HG03060 (cell line): ENCODE results near the gene COL21A1.

Experiments
- ATAC-seq: cut with Tn5 transposase; IDR thresholded peaks from one replicate; pipeline ENCODE4 v1.9.1; 2021; ENCODE audit warnings: low read depth, moderate number of reproducible peaks; ENCODE audit not compliant: unreplicated experiment

COL21A1 gene

DNA sequence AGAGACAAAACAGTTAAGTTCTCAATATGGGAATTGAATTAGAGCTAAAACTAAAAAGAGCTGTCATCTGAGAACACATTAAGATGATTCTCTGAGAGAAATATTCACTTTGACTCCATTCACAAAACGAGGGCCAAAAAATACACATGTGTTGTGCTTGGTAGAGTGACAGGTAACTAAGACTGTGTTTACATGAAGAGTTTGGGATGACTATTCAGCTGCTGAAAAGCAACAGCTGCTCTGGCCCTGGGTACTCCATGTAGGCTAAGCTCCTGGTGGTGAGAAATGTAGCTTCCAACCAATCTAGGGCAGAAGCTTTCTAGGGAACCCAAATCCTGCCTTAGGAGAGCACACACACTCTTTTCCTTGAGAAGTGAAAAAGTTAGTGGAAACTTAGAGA is 184.5 kb downstream of the COL21A1 start:
- no peak for ATAC-seq

DNA sequence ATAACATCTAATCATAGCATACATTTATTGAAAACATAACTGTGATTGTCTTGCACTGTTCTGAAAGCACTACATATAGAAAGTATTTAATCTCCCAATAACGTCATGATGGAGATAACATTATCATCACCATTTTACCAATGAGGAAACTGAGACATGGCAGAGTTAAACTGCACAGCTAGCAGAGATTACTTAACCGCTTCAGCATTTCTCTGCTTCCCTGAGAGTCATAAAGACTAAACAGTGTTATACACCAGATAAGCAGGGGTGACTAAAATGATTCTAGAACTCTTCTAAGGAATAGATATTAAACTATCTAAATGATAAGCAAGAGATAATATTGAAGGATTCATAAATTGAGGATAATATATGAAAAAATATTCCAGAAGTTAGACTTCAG is 188.7 kb downstream of the COL21A1 start:
- no peak for ATAC-seq

DNA sequence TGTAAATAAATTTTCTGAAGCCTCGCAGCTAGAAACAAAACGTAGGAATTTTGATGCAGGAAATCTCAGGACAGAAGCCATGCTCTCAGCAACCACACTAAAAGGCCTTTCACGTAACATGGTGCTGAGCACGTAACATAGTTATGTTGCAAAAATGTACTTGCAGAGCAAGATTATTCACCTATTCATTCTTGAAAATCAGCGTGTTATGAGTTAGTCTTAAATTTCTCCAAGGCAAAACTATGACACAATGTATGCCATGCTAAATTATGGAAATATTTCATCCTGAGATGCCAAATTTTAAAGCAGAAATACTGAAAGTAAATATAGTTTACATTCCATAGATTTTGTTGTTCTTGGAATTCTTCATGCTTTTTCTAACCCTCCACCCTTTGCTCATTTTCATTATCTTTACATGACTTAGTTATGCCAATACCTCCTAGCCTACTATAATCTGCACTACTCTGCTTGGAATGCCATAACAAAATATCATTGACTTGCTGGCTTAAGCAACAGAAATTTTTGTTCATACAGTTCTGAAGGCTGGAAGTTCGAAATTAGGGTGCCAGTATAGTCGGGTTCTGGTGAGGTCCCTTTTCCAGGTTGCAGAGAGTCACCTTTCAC is 192.2 kb downstream of the COL21A1 start:
- no peak for ATAC-seq

DNA sequence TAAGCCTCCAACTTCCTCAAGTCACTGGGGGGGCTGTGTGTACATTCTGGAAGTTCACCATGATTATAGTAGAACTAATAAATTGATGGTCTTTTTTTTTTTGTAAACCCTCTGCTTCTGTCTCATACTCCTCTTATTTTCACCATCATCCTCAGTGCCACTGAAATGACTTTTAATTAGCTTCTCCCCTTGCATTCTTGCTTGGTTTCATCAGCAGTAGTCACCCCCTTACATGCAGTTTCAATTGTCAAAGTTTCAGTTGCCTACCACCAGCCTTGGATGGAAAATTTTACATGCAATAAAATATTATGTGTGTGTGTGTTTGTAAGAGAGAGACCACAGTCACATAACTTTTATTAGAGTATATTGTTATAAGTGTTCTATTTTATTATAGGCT is 196.2 kb downstream of the COL21A1 start:
- no peak for ATAC-seq

DNA sequence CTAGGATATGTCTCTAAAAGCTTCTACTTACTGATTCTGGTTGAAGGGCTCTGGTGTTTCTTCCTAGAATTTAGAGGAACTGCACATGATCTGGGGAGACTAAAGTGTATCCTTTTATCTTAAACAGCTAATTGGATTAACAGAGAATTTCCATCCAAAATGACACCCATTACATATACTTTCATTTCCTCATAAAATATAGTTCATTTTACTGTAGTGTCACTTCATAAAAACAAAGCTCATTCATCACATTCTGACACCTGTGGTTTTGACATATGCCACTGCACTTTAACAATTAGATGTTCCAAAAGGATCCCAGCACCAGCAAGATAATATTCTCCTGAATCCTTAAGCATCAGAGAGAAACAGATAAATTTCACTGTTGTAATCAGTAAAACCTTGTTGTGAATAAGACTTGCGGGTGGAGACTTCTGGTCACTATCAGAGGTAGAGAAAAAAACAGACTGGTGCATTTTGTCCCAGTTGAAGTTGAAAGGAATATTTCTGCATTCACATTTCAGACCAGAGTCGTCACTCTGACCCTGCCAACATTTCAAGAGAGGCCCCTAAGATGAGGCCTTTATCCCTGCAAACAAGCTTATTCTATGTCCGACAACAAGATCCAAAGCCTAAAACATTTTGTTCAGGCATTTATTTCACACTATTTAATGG is 196.7 kb downstream of the COL21A1 start:
- ATAC-seq = no peak

DNA sequence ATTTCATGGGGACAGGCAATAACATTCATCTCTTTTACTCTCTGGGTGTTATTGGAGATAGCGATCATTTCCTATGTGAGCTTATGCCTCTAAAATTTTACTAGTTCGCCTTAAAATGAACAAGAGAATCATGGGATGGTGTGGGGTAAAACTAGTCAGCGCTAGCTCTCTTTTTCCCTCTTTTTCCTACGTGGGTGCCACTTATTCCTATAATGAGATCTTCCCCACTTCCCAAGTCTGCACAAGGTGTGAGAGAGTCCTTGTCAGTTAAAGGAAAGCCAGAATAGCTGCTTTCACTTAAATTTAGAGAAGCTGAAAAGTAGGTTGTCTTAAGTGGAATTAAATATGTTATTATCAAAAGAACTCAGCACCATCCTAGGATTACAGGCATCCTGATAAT is 198.8 kb downstream of the COL21A1 start:
- no peak for ATAC-seq

DNA sequence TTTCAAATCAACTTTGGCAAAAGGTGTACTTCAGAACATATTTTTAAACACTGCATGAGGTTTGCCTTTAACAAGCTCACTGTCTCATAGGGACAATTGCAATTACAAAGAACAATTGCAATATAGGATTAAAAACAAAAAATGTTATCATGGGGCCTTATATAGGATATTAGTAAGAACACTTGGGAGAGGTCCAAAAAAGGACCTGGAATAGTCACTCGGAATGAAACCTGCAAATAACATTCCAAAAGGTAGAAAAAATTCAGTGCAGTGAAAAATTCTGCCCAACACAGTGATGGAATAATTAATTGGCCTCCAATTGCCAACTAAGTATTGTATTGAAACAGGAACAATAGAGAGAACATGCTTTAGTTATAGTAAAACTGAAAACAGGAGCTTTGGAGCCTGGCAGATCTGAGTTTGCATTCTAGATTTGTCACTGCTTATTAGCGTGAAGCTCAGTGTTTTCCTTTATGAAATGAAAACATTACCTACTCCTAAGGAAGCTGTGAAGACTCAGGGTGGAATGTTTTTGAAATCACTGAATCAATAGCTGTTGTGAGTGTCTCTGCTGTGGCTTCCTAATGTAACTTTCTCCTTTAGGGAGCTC is 199.3 kb downstream of the COL21A1 start:
- no peak for ATAC-seq

DNA sequence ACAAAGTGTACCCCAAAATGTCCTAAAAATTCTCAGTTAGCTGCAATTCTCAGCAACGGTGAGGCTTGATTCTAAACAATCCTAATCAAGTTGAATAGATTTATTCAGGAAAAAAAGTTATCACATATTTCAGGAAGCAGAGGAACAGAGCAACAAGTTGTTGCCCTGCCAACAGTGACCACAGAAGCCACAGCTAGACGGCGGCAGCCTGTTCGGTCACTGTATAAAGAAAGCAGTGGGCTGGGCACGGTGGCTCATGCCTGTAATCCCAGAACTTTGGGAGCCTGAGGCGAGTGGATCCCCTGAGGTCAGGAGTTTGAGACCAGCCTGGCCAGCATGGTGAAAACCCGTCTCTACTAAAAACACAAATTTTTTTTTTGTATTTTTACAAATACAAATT is 200.8 kb downstream of the COL21A1 start:
- ATAC-seq = no peak

DNA sequence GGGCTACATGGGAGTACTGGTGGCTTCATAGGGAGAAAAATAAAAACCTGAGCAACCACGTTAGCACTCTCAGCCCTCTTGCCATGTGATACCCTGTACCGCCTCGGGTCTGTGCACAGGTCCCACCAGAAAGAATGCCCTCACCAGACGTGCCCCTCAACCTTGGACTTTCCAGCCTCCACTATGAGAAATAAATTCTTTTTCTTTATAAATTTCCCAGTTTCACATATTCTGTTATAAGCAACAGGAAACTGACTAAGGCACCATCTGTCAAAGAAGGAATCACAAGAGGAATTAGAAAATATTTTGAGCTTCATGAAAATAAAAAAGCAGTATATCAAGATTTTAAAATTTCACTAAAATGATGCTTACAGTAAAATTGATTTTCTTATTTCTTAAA is 203.6 kb downstream of the COL21A1 start:
- ATAC-seq = no peak

DNA sequence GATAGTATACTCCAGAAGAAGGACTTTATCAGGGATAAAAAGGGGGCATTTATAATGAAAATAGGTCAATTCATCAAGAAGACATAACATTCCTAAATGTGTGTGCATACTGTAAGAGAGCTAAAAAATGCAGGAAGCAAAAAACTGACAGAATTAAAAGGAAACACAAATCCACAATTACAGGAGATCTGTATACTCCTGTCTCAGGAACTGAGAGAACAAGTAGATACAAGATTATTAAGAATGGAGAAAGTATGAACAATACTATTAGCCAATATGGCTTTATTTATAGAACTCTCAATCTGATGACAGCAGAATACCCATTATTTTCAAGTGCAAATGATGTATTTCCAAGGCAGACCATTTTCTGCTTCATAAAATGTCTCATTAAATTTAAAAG is 204.3 kb downstream of the COL21A1 start:
- no peak for ATAC-seq

DNA sequence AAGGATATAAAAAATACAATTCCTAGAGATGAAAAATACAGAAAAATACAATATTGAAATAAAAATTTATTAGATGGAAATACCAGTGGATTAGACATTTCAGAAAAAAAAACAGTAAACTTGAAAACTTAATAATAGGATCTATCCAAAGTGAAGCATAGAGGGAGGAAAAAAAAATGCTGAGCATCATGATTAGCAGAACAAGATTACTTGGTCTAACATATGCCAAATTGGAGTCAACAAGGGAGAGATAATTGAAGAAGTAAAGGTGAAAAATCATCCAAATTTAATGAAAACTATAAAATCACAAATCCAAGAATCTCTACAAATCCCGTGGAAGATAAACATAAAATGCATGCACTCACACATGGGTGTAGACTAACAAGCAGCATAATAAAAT is 205.8 kb downstream of the COL21A1 start:
- no peak for ATAC-seq

DNA sequence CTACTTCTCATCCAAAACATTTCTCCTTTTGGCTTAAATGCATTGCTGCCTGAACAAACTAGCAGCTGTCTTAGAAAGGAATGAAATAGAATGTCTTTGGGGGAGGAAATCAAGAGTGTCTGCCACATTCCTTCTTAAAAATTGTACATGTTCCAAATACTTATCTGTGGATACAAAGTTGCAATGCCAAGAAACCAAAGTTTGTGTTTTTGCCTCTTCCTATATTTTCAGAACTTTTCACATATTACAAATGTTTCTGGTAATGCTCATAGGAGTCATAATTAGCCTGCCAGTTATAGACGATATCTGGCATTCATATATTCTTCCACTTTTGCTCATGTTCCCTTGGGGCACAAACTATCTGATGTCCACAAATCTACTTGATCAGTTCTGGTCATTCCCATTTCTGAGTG is 206.5 kb downstream of the COL21A1 start:
- ATAC-seq = no peak

DNA sequence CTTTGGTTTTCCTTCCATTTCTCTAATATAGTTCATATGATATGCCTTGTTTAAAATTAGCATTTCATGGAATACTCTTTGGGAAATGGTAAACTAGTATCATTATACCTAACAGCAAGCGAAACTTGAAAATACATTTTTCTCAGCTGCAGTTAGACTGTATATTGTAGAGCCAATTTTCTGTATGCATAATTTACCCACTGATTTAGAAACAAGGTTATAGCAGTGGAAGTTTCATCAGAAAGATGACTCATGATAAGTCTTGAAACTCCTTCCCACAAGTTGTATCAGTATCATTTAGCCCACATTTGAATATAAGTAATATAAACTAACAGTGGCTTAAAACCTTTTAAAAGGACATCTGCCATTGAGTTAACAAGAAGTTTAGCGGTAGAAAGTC is 207.2 kb downstream of the COL21A1 start:
- no peak for ATAC-seq

DNA sequence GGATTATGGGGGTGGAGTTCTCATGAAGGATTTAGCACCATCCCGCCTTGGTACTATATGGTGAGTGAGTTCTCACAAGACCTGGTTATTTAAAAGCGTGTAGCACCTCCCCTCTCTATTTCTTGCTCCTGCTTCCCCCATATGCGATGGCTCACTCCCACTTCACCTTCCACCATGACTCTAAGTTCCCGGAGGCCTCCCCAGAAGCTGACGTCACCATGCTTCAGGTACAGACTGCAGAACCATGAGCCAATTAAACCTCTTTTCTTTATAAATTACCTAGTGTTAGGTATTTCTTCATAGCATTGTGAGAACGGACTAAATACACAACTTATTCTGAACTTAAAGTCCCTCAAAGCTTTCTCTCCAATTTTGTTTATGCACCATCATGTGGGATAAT is 208.6 kb downstream of the COL21A1 start:
- no peak for ATAC-seq

DNA sequence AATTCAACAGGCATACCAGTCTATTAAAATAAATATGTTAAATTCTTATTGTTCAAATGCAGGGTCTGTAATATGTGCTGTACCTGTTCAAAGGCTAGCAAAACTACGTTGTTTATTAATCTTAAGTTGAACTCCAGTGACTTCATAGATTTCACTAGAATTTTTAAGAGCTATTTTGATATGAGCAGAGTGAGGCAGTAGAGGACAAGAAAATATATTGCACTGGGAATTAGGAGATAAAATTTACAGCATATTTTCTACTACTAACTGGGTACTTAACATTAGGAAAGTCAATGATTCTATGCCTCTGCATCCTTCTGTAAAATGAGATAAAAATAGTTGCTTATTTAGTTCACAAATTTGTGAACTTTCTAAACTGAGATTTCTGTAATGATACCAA is 209.8 kb downstream of the COL21A1 start:
- ATAC-seq = no peak

DNA sequence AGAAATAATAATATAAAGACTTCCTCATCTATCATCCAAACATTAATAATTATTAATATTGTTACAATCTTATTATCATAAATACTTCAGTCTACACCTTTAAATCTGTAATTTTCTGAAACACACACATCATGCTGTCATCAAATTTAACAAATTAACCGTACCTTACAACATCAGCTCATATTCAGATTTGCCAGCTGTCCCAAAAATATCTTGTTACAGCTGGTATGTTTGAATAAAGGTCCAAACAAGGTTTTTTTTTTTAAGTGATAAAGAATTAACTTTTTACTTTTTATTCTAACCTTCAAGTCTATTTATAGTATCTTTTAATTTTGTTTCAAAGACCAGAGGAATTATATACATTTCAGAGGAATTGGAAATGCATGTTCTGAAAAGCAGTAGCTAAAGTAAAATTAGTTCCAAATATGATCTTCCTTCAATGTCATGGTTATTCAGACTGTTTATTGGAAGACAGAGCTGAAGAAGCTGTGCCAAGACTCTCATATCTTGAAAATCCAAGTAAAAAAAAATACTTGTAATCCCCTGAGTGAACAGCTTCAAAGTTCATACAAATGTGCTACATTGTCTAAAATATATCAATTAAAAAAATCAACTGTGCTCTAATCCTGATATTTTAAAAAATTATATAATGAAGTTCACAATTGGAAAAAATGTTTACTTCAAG is 210.3 kb downstream of the COL21A1 start:
- ATAC-seq = no peak

DNA sequence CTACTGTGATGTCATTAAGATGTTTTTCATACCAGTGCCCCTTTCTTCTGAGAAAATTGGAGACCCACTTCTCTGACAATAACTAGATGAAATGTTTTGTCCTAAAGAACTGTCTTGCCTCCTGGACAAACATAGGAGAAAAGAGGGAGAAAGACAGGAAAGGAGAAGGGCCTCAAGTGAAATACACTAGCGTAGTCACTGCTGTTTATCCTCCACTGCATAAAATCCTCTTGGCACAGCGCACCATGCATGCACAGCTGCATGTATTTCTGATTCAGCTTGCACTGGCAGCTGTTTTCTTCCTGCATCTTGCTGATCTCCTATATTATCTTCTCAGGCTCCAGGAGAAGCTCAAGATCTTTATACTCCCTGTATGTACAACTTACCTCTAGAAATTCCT is 214.0 kb downstream of the COL21A1 start:
- ATAC-seq = no peak

DNA sequence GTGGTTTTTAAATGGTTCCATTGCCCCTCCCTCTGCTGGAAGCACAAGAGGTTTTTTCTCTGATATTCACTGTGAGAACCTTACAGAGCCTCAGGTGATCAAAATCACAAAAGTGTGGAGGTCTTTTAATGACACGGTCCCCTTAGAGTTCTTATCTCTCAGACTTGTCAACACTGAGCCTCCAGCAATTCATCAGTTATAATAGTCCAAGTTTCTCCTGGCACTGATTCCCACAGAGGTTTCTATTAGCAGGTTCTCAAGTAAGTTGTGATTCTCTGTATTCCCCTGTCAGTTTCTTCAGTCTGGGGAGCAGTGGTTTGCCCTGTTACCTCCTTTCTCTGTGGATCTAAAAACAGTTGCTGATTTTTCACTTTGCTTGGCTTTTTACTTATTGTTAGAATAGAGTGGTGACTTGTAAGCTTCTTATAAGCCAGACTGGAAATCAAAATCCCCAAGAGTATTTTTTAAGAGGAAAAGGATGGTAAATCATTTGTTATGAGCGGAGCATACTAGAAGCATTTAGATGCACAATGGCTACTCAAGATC is 214.6 kb downstream of the COL21A1 start:
- no peak for ATAC-seq

DNA sequence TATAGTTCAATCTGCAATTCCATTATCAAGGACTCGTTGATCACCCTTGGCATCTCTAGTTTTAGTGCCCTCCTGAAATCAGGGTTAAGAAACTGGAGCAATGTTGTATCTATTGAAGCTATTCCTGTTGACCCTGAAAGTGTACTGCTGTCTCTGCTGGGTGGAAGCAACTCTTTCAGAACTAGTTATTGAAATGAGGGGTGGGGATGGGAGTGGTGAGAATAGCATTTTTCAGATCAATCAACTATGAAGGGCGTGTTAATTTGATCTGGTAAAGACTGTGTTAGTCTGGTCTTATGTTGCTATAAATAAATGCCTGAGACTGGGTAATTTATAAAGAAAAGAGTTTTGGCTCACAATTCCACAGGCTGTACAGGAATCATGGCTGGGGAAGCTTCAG is 219.5 kb downstream of the COL21A1 start:
- no peak for ATAC-seq

DNA sequence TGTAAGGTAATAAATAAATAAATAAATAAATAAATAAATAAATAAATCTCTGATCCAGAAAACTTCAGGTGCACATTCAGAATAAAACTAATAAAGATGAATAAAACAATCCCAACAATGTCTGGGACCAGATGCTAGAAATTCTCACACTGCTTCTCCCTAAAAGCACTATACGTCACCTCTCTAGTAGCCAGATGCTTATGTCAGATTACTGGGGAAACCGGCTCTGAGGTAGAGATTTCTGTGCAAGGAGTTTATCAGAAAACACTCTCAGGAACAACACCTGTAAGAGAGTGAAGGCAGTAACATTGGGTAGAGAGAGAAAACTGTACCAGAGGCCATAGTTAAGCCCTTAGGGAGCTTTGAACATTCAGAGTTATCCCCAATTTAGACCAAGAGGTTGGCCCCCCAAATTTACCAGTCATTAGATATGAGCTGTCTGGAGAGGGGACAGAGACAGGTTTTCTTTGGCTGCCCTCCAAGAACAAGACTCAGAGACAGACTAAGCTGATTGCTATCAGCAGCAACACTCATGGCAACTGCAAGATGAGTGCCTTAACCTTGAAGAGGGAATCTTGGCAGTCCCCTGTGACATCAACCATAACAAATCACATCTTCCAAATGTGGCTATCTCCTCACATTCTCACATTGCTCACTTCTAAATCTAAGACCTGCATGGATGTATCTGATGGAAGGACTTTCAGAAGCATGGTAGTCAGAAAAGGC is 220.8 kb downstream of the COL21A1 start:
- ATAC-seq = no peak

DNA sequence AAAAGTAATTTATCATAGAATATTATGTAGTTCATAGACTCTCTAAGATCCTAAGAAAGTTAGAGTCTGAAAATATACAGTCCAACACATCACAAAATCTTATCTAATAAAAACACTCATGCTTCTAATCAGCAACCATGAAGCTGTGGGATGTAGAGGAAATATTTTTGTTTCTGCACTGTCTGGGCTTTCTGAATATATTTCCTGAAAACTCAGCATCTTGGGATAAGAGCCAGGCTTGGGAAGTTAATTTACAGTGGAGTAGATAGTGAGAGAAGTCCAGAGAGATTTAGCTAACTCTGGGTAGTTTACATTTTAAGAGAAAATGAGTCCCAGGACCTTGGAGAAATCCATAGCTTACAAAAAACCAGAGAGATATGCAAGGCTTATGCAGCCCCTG is 221.6 kb downstream of the COL21A1 start:
- no peak for ATAC-seq
